H1 (cell line): ENCODE results near the gene DNAAF5. TPM values are rescaled to one million over a fixed set of nuclear protein-coding genes. Genes with fewer than 3 reads are reported as not detected.

Experiments
- CTCF ChIA-PET: fragments of 300-600 bp; sonication (Branson Sonifier 250); formaldehyde crosslinking; loops from one replicate; lab custom pipeline; 2021; ENCODE audit not compliant: partially characterized antibody; lab: Charles Lee
- POLR2A ChIA-PET: fragments of 300-600 bp; sonication (Branson Sonifier 250); formaldehyde crosslinking; loops from one replicate; lab custom pipeline; 2021; ENCODE audit warnings: inconsistent platforms; ENCODE audit not compliant: partially characterized antibody; lab: Charles Lee
- DNase-seq, 2 experiments: peaks; one replicate each; pipeline versions ENCODE4 v3.0.0 to v3.0.0-alpha.2; 2010 to 2022; ENCODE audit warnings: low spot score in 2 of 2, low read depth in 1 of 2, mixed read lengths in 1 of 2
- FAIRE-seq: peaks from 2 replicates; lab custom pipeline; 2011; peaks lifted over from hg19 to GRCh38; lab: Jason Lieb, UNC
- H2AFZ ChIP-seq: 2 replicates; pipeline ENCODE4 v1.8.1; 2012; ENCODE audit warnings: low read length, inconsistent platforms
- H2AK5ac ChIP-seq: 2 replicates; pipeline ENCODE4 v1.6.1; 2013; ENCODE audit warnings: low read depth, low read length
- H2BK120ac ChIP-seq: replicated peaks from 2 replicates; pipeline ENCODE3; 2013; ENCODE audit warnings: low read depth, low read length, inconsistent platforms
- H2BK12ac ChIP-seq: 2 replicates; pipeline ENCODE4 v1.6.1; 2013; ENCODE audit warnings: low read depth, low read length
- H2BK15ac ChIP-seq: 2 replicates; pipeline ENCODE4 v1.6.1; 2013; ENCODE audit warnings: low read length
- H2BK20ac ChIP-seq: 2 replicates; pipeline ENCODE4 v1.6.1; 2013; ENCODE audit warnings: low read length
- H2BK5ac ChIP-seq: 2 replicates; pipeline ENCODE4 v1.6.1; 2013; ENCODE audit warnings: low read depth, low read length
- H3K14ac ChIP-seq: 2 replicates; pipeline ENCODE4 v1.6.1; 2013; ENCODE audit warnings: inconsistent platforms; ENCODE audit not compliant: insufficient read length
- H3K18ac ChIP-seq: 2 replicates; pipeline ENCODE4 v1.6.1; 2013; ENCODE audit warnings: low read length; ENCODE audit errors: extremely low read depth
- H3K23ac ChIP-seq: 2 replicates; pipeline ENCODE4 v1.6.1; 2013; ENCODE audit warnings: inconsistent platforms; ENCODE audit not compliant: insufficient read length
- H3K23me2 ChIP-seq: 2 replicates; pipeline ENCODE4 v1.6.1; 2013; ENCODE audit warnings: low read depth, low read length
- H3K27ac ChIP-seq: 2 replicates; pipeline ENCODE4 v1.6.1; 2011; ENCODE audit warnings: low read depth, low read length, inconsistent platforms
- H3K27me3 ChIP-seq, 4 experiments: replicated peaks in 1 of 4; 1 replicate in 1 of 4; 2 replicates in 3 of 4; pipeline versions ENCODE4 v1.6.1 to v1.8.1; 2011 to 2013; ENCODE audit warnings: low read length in 3 of 4, mild to moderate bottlenecking in 3 of 4, inconsistent platforms in 2 of 4, mixed read lengths in 2 of 4, moderate library complexity in 1 of 4; ENCODE audit not compliant: control insufficient read depth in 3 of 4, insufficient read depth in 3 of 4; ENCODE audit errors: extremely low read depth in 1 of 4
- H3K36me3 ChIP-seq, 4 experiments: 2 replicates each; pipeline versions ENCODE4 v1.6.1 to v1.8.1; 2011 to 2013; ENCODE audit warnings: mild to moderate bottlenecking in 4 of 4, low read length in 3 of 4, moderate library complexity in 2 of 4, control low read depth in 1 of 4, inconsistent platforms in 1 of 4; ENCODE audit not compliant: insufficient read depth in 4 of 4, control insufficient read depth in 2 of 4
- H3K4ac ChIP-seq: replicated peaks from 2 replicates; pipeline ENCODE3; 2013; ENCODE audit warnings: low read length, low read depth, mixed read lengths, inconsistent platforms; ENCODE audit not compliant: insufficient read length
- H3K4me1 ChIP-seq, 4 experiments: replicated peaks in 1 of 4; 1 replicate in 1 of 4; 2 replicates in 3 of 4; pipeline versions ENCODE4 v1.6.1 to v1.8.1; 2011 to 2013; ENCODE audit warnings: low read length in 3 of 4, inconsistent platforms in 2 of 4, mixed read lengths in 1 of 4; ENCODE audit not compliant: insufficient read depth in 4 of 4, control insufficient read depth in 3 of 4
- H3K4me2 ChIP-seq, 2 experiments: 2 replicates each; pipeline versions ENCODE4 v1.6.1 to v1.8.1; 2011 to 2013; ENCODE audit warnings: low read depth in 2 of 2, low read length in 2 of 2, control low read depth in 1 of 2, inconsistent platforms in 1 of 2, mild to moderate bottlenecking in 1 of 2; ENCODE audit not compliant: insufficient read depth in 1 of 2
- H3K4me3 ChIP-seq, 4 experiments: fragments of 200-600, 300-600 bp in 1 of 4; sonication (generic), shearing (Covaris generic), sonication (Bioruptor Twin) in 1 of 4; 2 replicates each; pipeline versions ENCODE4 v1.5.1 to v1.8.1; 2011 to 2016; ENCODE audit warnings: low read length in 4 of 4, low read depth in 3 of 4, control low read depth in 2 of 4, inconsistent platforms in 2 of 4, mild to moderate bottlenecking in 2 of 4, mixed read lengths in 1 of 4, moderate library complexity in 1 of 4; ENCODE audit not compliant: insufficient read depth in 2 of 4; ENCODE audit errors: extremely low read depth in 1 of 4
- H3K56ac ChIP-seq: replicated peaks from 2 replicates; pipeline ENCODE3; 2013; ENCODE audit warnings: low read depth, mild to moderate bottlenecking, mixed read lengths, low read length, inconsistent platforms; ENCODE audit not compliant: insufficient read length
- H3K79me1 ChIP-seq: 2 replicates; pipeline ENCODE4 v1.6.1; 2013; ENCODE audit warnings: low read depth, low read length, control low read depth
- H3K79me2 ChIP-seq, 2 experiments: 2 replicates each; pipeline versions ENCODE4 v1.6.1 to v1.8.1; 2012 to 2013; ENCODE audit warnings: low read length in 2 of 2, mild to moderate bottlenecking in 2 of 2, inconsistent platforms in 1 of 2; ENCODE audit not compliant: insufficient read depth in 2 of 2, control insufficient read depth in 1 of 2
- H3K9ac ChIP-seq, 4 experiments: replicated peaks in 1 of 4; 1 replicate in 1 of 4; 2 replicates in 3 of 4; pipeline versions ENCODE4 v1.6.1 to v1.8.1; 2011 to 2013; ENCODE audit warnings: low read depth in 3 of 4, low read length in 3 of 4, control low read depth in 2 of 4, mild to moderate bottlenecking in 2 of 4, moderate library complexity in 2 of 4, inconsistent platforms in 1 of 4; ENCODE audit errors: extremely low read depth in 1 of 4
- H3K9me3 ChIP-seq, 2 experiments: 2 replicates each; pipeline versions ENCODE4 v1.6.1 to v1.8.1; 2012 to 2013; ENCODE audit warnings: mild to moderate bottlenecking in 2 of 2, moderate library complexity in 2 of 2, control low read depth in 1 of 2, inconsistent platforms in 1 of 2, low read depth in 1 of 2, low read length in 1 of 2, mixed read lengths in 1 of 2; ENCODE audit not compliant: insufficient read depth in 2 of 2
- H4K20me1 ChIP-seq, 2 experiments: replicated peaks in 1 of 2; 2 replicates each; pipeline versions ENCODE3 to v1.8.1; 2011 to 2013; ENCODE audit warnings: inconsistent platforms in 2 of 2, low read length in 2 of 2, mild to moderate bottlenecking in 1 of 2; ENCODE audit not compliant: insufficient read depth in 2 of 2, control insufficient read depth in 1 of 2
- H4K5ac ChIP-seq: 2 replicates; pipeline ENCODE4 v1.6.1; 2013; ENCODE audit warnings: low read length, low read depth, mixed read lengths, inconsistent platforms; ENCODE audit not compliant: insufficient read length
- H4K8ac ChIP-seq: 2 replicates; pipeline ENCODE4 v1.8.0; 2013; ENCODE audit warnings: mild to moderate bottlenecking, moderate library complexity, low read length, inconsistent platforms; ENCODE audit not compliant: insufficient read depth; ENCODE audit errors: extremely low read depth
- H4K91ac ChIP-seq: replicated peaks from 2 replicates; pipeline ENCODE3; 2013; ENCODE audit warnings: low read length, mixed read lengths, inconsistent platforms; ENCODE audit not compliant: insufficient read length
- KDM1A ChIP-seq: fragments of 200-600, 300-600 bp; sonication (generic); IDR thresholded peaks from 2 replicates; pipeline ENCODE4 v1.7.1; 2016; ENCODE audit warnings: mild to moderate bottlenecking, low read length, borderline replicate concordance
- KDM4A ChIP-seq: IDR thresholded peaks from one replicate; pipeline ENCODE4 v1.7.1; 2012; ENCODE audit warnings: low read depth, mild to moderate bottlenecking, moderate library complexity, low read length, inconsistent platforms; ENCODE audit not compliant: severe bottlenecking
- NANOG ChIP-seq: IDR thresholded peaks from 2 replicates; pipeline ENCODE4 v1.6.1; 2011; ENCODE audit warnings: low read length, low read depth, mild to moderate bottlenecking, inconsistent platforms; ENCODE audit not compliant: insufficient read depth, poor library complexity, severe bottlenecking
- POLR2AphosphoS5 ChIP-seq: IDR thresholded peaks from 2 replicates; pipeline ENCODE4 v1.6.1; 2011; ENCODE audit warnings: low read depth, low read length
- RFX5 ChIP-seq: IDR thresholded peaks from 2 replicates; pipeline ENCODE4 v1.6.1; 2011; ENCODE audit warnings: low read depth, low read length, improper control_type of control experiment, borderline replicate concordance
- SIRT6 ChIP-seq: IDR thresholded peaks from one replicate; pipeline ENCODE4 v1.7.1; 2012; ENCODE audit warnings: low read length, inconsistent platforms
- SUZ12 ChIP-seq: fragments of 200-600 bp; sonication (generic); IDR thresholded peaks from 2 replicates; pipeline ENCODE4 v1.6.1; 2012; ENCODE audit warnings: mild to moderate bottlenecking, inconsistent platforms, low read length, moderate library complexity, mixed read lengths
- TCF12 ChIP-seq: IDR thresholded peaks from 2 replicates; pipeline ENCODE4 v1.6.1; 2011; ENCODE audit warnings: low read depth, mild to moderate bottlenecking, low read length
- WGBS, 2 experiments: shearing (Covaris generic) in 1 of 2; methylation state at CpG; one replicate each; pipeline versions ENCODE4 v1.1.6 to v1.1.7; 2013 to 2015; ENCODE audit warnings: low lambda C conversion rate in 2 of 2, mixed read lengths in 2 of 2, inconsistent platforms in 1 of 2, low coverage in 1 of 2, missing lambda C conversion rate in 1 of 2; ENCODE audit not compliant: insufficient replicate concordance in 2 of 2, insufficient coverage in 1 of 2, insufficient read length in 1 of 2; ENCODE audit errors: extremely low coverage in 1 of 2, missing lambda C conversion rate in 1 of 2; 5-methylcytosine and 5-hydroxymethylcytosine counted together
- polyA plus RNA-seq, 7 experiments: library from polyadenylated mRNA; depleted of rRNA in 3 of 7; stranded (reverse) in 5 of 7; unstranded in 2 of 7; fragments of >200 nt in 5 of 7; fragments of 200-250 nt in 2 of 7; gene quantifications; 1 replicate in 5 of 7; 2 replicates in 1 of 7; 4 replicates in 1 of 7; pipeline versions ENCODE4 v1.2.1 to v1.2.3, GENCODE V29; 2011 to 2013; ENCODE audit warnings: missing spikeins in 2 of 7, mixed read lengths in 2 of 7
- total RNA-seq: library from RNA; stranded (reverse); fragmentation: NEBNext Ultra II Directional; extraction: Animal tissue kit (Norgen Biotek cat#: 25700); gene quantifications from 2 replicates; pipeline ENCODE4 v1.2.1, GENCODE V29; 2021

The DNAAF5 gene
- total and polyA plus RNA-seq, 2 of the 8 experiments (the other 6 are each of a cell fraction or from before 2014, with no cell fraction given): 55.1 to 95.9 TPM

DNA sequence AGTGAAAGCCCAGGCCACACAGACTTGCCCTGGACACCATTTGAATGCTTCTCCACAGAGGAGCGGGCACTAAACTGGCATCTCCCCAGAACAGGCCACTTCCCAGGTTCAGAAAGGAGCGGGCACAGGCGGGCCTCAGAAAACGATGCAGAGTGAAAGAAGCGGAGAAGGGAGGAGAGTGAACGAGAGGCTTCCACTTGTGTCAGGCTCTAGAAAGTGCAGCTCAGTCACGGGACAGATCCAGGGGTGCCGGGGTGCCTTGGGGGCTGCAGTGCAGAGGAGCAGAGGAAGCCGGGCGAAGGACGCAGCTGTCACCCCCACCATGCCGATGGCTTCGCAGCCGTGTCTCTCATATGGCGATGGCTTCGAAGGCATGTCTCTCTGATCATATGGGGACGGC is 26.7 kb downstream of the DNAAF5 start:
- Histone ChIP-seq H3K18ac (no peak overlapping the region), H3K79me1 (no peaks in the 10 kb centered on the region), H3K79me2 (peaks cover 0 to 5% of the 10 kb centered on the region in 2 experiments; a peak in 1 of 4 replicates), H3K23me2 (no peaks in the 10 kb centered on the region), H3K27me3 (no peaks in the 10 kb centered on the region), H2BK120ac (no peak overlapping the region), H4K5ac (no peak overlapping the region), H3K23ac (no peak overlapping the region), H4K91ac (no peak overlapping the region), H2AK5ac (no peak overlapping the region), H3K4ac (no peak overlapping the region), H2BK15ac (no peak overlapping the region), H2BK12ac (no peak overlapping the region), H3K4me2 (no peak overlapping the region), H3K36me3 (peaks cover 11 to 30% (median 19%) of the 10 kb centered on the region in 4 experiments; a peak in 7 of 8 replicates), H4K20me1 (peaks cover 1 to 17% of the 10 kb centered on the region in 2 experiments), H3K9ac (no peak overlapping the region), H3K14ac (no peak overlapping the region), H3K4me1 (no peaks in the 10 kb centered on the region), H3K56ac (no peak overlapping the region), H2AFZ (no peak overlapping the region), H2BK5ac (0 out of 2 replicates have a peak overlapping the region, but pooled peaks have one; percentile 35), H3K27ac (no peak overlapping the region), H3K9me3 (no peaks in the 10 kb centered on the region), H2BK20ac (no peak overlapping the region), H3K4me3 (no peak overlapping the region), H4K8ac (no peak overlapping the region)
- ChIA-PET POLR2A (no interaction called here), CTCF (no interaction called here)
- TF ChIP-seq KDM4A: no peak
- no peak for TF ChIP-seq NANOG
- no peak for TF ChIP-seq RFX5
- TF ChIP-seq KDM1A: no peak
- no peak for TF ChIP-seq TCF12
- TF ChIP-seq SIRT6: no peak
- TF ChIP-seq POLR2AphosphoS5: no peak
- no peak for TF ChIP-seq SUZ12
- DNase-seq (no peak), FAIRE-seq (no peak)
- 94% methylated on average over 17 of the region's 17 CpGs; no CpG with 5 or more reads in 1 of the 2 experiments for WGBS, 2 experiments
